ENCODE data around the gene C3orf70.

Gene C3orf70

DNA sequence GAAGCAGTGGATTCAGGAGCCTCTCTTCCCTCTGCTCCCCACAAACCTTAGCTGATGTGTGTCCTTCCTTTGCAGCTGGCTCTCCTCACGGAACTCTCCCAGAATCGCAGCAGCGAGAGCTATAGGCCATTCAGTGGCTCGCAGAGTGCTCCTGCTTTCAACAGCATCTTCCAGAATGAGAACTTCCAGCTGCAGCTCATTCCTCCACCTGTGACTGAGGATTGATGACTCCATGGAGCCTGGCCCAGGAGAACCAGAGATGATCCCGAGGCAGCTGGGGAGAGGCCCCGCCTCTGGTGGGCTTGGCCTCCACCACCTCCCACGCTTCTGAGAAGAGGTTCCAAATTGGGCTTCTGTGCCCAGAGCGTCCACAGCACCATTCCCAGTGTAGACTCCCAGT lies 101.1 kb downstream of the C3orf70 start:
- DNase-seq (ENCODE audit: low read depth), result no peak

DNA sequence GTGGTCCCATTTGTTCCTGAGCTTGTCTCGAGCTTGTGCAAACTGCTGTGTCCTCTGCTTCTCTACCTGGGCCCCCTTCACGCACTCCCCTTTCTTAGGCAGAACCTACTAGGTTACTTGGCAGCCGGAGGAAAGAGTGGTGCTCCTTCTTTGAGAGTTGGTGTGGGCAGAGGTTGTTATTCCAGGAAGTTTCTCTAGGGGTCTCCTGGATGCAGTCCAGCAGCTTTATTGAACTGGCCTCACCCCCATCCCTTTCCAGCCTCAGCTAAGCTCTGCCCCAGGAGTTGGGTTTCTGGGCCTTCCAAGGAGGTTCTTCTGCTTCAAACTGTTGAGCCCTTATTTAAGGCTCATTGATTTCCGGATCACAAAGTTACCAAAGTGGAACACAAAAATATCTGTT lies 103.2 kb downstream of the C3orf70 start:
- no peak for DNase-seq (ENCODE audit: low read depth)

DNA sequence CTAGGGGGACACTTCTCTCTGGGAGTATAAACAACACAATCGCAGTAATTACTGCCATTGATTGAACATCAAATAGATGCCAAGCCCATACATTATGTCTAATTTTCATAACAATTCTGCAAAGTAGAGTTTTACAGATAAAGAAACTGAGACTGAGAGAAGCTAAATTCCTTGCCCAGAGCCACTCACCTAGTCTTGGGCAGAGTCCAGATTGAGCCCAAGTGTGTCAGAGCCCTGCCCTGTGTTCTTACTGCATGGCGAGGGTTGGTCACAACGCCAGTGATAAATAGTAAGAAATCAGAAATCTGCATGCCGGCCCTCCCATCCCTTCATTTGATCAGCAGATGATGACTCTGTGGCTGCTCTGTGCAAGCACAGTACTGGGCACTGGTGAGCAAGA lies 106.3 kb downstream of the C3orf70 start:
- no peak for DNase-seq (ENCODE audit: low read depth)

DNA sequence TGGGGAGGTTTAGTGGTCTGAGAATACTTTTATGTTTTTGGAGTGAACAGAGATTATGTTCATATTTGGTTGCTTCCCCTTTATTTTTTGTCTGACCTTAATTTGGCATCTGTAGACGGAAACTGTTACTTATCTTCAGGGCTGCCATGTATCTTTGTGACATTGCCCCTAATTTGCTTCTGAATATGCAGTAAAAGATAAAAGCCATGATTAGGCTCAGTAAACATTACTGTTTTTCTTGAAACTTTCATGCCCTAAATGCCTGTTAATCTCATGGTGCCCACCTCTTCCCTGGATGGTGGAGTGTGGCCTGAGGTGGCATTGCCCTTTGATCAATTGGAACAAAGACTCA lies 106.7 kb downstream of the C3orf70 start:
- no peak for DNase-seq (ENCODE audit: low read depth)

DNA sequence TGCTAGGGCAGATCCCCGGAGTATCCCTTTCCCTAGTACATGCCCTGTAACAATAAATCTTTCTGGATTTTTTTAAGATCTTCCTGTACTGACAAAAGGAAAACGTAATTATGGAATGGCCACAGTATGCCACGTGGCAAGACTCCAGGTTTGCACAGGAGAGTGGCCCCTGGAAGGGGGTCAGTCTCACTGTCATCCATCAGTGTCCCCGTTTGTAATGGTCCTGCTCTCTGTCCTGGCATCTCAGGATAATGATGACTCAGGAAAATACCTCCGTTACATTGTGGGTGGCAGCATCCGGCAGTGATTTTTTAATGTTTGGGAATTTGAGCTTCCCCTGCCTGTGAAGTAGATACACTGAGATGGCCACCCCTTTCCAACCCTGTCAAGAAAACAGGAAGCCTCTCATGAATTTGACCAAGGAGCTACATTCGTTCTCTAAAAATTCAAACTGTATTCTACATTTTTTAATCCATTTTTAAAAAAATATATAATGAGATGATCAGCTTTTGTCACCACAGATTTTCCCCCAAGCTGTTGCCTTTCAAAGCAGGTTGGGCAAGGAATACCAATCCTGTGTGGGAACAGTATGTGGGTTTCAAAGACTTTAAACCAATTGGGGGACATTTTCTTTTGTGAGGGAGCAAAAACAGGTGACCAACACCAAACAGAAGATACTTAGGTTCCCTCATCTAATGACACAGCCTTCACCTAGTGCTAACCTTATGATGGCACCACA lies 110.4 kb downstream of the C3orf70 start:
- DNase-seq (ENCODE audit: low read depth), result no peak

DNA sequence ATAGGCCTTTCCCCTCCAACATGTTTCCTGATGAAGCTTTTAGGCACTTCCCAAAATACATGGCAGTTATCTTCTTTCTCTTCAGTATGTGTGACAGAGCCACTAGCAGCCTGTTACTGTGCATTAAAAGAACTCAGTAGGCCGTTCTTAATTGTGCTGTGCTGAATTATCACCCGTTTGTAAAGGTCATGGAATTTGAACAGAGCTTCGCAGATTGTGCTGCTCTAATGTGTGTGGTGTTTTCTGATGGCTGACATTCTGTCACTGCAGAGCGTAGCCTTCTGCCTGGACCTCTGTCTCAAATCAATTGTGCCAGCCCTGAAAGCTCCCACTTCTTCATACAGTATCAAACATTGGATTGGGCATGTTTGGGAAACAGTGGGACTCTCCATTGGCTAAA lies 111.3 kb downstream of the C3orf70 start:
- DNase-seq (ENCODE audit: low read depth), result no peak

DNA sequence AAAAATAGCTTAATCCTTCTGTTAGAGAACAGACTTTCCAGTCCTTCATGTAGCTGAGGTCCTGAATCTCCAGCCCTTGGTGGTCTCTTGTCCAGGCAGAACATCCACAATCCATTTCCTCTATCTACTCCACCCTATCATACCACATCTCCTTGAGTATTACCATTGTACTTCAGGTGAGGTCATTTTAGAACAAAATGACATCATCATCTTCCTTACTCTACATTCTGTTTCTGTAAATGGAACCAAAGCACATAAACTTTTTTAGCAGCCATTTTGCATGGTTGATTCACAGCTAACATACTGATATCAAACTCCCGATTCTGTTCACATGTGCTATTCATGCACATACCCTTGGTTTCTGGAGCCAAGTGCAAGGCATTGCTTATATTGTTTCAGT lies 112.4 kb downstream of the C3orf70 start:
- no peak for DNase-seq (ENCODE audit: low read depth)

DNA sequence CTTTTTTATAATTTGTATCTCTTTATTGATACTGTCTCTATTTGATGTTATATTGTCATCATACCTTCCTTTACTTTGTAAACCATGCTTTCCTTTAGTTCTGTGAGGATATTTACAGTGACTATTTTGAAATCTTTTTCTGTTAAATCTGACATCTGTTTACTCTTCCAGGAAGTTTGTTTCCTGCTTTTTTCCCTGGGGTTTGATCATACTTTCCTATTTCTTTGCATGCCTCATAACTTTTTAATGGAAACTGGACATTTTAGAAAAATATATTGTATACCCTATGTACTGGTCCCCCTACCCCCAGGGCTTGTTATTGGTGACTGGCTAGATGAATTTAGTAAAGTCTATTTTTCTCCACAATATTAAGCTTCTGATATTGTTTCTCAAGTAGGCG lies 115.1 kb downstream of the C3orf70 start:
- no peak for DNase-seq (ENCODE audit: low read depth)

DNA sequence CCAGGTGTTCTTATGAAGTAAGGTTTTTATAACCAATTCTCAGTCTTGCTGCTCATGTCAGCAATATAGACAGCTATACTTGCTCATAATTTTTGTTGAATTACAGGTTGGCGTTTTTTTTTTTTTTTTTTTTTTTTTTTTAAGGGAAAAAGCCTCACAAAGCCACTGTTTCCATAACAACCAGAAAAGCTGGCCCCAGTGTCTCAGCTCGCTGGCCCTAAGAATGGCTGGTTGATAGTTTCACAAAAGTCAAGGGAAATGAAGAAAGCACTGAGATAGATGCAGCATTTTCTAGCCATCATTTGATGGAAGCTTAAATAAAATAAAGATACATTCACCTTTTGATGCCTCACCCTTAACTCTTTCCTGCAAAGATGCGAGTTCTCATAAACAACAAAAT lies 121.9 kb downstream of the C3orf70 start:
- no peak for DNase-seq (ENCODE audit: low read depth)

DNA sequence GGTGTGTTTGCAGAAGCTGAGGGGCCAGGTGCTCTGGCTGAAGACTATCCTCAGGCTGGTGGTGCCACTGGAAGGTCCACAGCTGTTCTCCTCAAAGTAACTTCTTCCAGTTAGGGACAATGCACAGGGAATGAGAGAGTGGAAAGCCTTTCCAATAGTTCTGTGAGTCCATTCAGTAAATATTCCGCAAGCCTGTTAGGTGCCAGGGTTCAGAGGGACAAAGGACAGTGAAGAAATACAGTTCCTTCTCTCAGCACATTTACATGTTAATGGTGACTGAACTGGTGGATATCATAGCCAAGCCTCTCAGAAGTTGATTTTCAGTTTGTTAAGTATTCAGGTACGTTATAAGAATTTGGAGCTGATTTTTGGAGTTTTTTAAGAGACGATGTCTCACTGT lies 122.5 kb downstream of the C3orf70 start:
- DNase-seq (ENCODE audit: low read depth), result no peak

DNA sequence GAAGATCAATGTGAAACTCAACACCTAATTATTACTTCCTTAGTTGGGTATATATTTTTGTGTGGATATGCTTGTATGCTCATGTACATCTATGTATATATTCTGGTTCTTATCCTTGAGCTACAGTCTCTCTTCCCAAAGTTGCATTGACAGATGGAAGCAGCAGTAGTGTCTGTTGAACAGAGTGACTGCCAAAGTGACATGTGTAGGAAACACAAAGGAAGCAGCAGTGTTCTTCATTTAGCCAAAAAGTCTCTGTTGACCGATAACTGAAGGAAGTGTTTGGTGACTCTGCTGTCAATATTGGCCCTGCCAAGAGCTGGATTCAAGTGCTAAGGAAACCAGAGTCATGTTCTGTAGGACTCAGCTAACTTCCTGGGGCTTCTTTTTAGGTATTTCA lies 123.8 kb downstream of the C3orf70 start:
- no peak for DNase-seq (ENCODE audit: low read depth)

DNA sequence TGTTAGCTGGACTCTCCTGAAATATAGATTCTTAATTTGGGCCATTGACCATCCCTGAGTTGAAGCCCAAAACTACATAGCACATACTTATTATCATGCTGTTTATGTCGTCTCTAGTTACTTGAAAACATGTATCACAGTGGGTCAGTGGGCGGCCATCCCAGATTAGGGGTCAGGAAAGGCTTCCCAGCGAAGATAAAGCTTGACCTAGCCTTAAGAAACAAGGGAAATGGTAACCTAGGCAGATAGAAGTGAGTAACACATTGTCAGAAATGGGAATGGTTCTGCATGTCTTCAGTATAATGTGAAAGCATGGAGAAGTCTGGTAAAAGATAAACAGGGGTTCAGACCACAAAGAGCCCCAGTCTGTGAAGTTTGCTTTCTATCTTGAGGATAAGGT lies 124.7 kb downstream of the C3orf70 start:
- no peak for DNase-seq (ENCODE audit: low read depth)

Data from stimulated activated CD4-positive, alpha-beta T cell treated with anti-CD3 and anti-CD28 coated beads, Interleukin-2, amount 100 ng/mL, for 4 hours (primary cell).